IMR-90 (cell line): ENCODE data around the gene RGPD4. TPM values are rescaled to one million over a fixed set of nuclear protein-coding genes. Genes with fewer than 3 reads are reported as not detected.

ENCODE experiments used
- ATAC-seq: fragments of 200-7000 bp; cut with Tn5 transposase; 2 replicates; pipeline ENCODE4 v1.9.1; 2020; ENCODE audit warnings: low read depth, mild to moderate bottlenecking, moderate library complexity
- BruUV-seq: library from RNA; stranded (reverse); fragments of 400-500 nt; replicated peaks from 2 replicates; lab custom pipeline; 2021; lab: Mats Ljungman, UMichigan
- CTCF ChIA-PET: fragments of 300-600 bp; formaldehyde crosslinking; extraction: SDS; loops from one replicate; lab custom pipeline; 2021; ENCODE audit warnings: antibody characterized with exemption; lab: Yijun Ruan, JAX
- POLR2A ChIA-PET: fragments of 300-600 bp; sonication (Branson Sonifier 250); formaldehyde crosslinking; loops from one replicate; lab custom pipeline; 2022; ENCODE audit warnings: antibody characterized with exemption; ENCODE audit not compliant: unreplicated experiment; lab: Charles Lee
- DNase-seq: peaks from one replicate; pipeline ENCODE4 v3.0.0; 2013
- H2AFZ ChIP-seq: replicated peaks from 2 replicates; pipeline ENCODE3; 2013; ENCODE audit warnings: low read length, mild to moderate bottlenecking; ENCODE audit not compliant: poor library complexity
- H2AK5ac ChIP-seq: 2 replicates; pipeline ENCODE4 v1.6.1; 2013; ENCODE audit warnings: low read depth, low read length, inconsistent platforms
- H2AK9ac ChIP-seq: replicated peaks from 2 replicates; pipeline ENCODE3; 2013; ENCODE audit warnings: mild to moderate bottlenecking, low read depth, low read length, moderate library complexity; ENCODE audit not compliant: poor library complexity
- H2BK120ac ChIP-seq: 2 replicates; pipeline ENCODE4 v1.6.1; 2013; ENCODE audit warnings: low read depth, low read length, inconsistent platforms
- H2BK15ac ChIP-seq: 3 replicates; pipeline ENCODE4 v1.6.1; 2013; ENCODE audit warnings: low read depth, low read length, inconsistent platforms
- H2BK20ac ChIP-seq: 2 replicates; pipeline ENCODE4 v1.6.1; 2013; ENCODE audit warnings: low read depth, mild to moderate bottlenecking, inconsistent platforms, low read length, moderate library complexity
- H2BK5ac ChIP-seq: 2 replicates; pipeline ENCODE4 v1.6.1; 2013; ENCODE audit warnings: mild to moderate bottlenecking, low read depth, low read length, inconsistent platforms; ENCODE audit not compliant: poor library complexity, severe bottlenecking
- H3K14ac ChIP-seq: replicated peaks from 2 replicates; pipeline ENCODE4 v1.6.1; 2013; ENCODE audit warnings: low read depth, low read length, inconsistent platforms
- H3K18ac ChIP-seq: 2 replicates; pipeline ENCODE4 v1.6.1; 2013; ENCODE audit warnings: low read depth, low read length, control low read depth
- H3K23ac ChIP-seq: 2 replicates; pipeline ENCODE4 v1.6.1; 2013; ENCODE audit warnings: low read depth, low read length, inconsistent platforms
- H3K27ac ChIP-seq: 2 replicates; pipeline ENCODE4 v1.5.1; 2013; ENCODE audit warnings: mild to moderate bottlenecking, control low read depth, low read length; ENCODE audit not compliant: insufficient read depth
- H3K27me3 ChIP-seq: 2 replicates; pipeline ENCODE4 v1.6.1; 2013; ENCODE audit warnings: low read length; ENCODE audit not compliant: control insufficient read depth, insufficient read depth
- H3K36me3 ChIP-seq: 2 replicates; pipeline ENCODE4 v1.6.1; 2013; ENCODE audit warnings: low read length, mixed read lengths; ENCODE audit not compliant: control insufficient read depth, insufficient read depth
- H3K4ac ChIP-seq: 2 replicates; pipeline ENCODE4 v1.6.1; 2013; ENCODE audit warnings: low read depth, low read length, inconsistent platforms
- H3K4me1 ChIP-seq: 2 replicates; pipeline ENCODE4 v1.6.1; 2013; ENCODE audit warnings: low read length, mixed read lengths; ENCODE audit not compliant: control insufficient read depth, insufficient read depth
- H3K4me2 ChIP-seq: 2 replicates; pipeline ENCODE4 v1.6.1; 2013; ENCODE audit warnings: low read depth, mild to moderate bottlenecking, control low read depth, low read length, moderate library complexity
- H3K4me3 ChIP-seq: 2 replicates; pipeline ENCODE4 v1.5.1; 2013; ENCODE audit warnings: low read depth, mild to moderate bottlenecking, control low read depth, low read length, moderate library complexity; ENCODE audit not compliant: insufficient read depth
- H3K56ac ChIP-seq: 2 replicates; pipeline ENCODE4 v1.6.1; 2013; ENCODE audit warnings: low read length, inconsistent platforms; ENCODE audit not compliant: insufficient read depth; ENCODE audit errors: extremely low read depth
- H3K79me1 ChIP-seq, 2 experiments: 2 replicates each; pipeline ENCODE4 v1.6.1; 2013; ENCODE audit warnings: low read length in 2 of 2, inconsistent platforms in 1 of 2, low read depth in 1 of 2
- H3K9ac ChIP-seq: 2 replicates; pipeline ENCODE4 v1.6.1; 2013; ENCODE audit warnings: low read depth, low read length, control low read depth
- H3K9me1 ChIP-seq: 2 replicates; pipeline ENCODE4 v1.6.1; 2013; ENCODE audit warnings: low read length, inconsistent platforms; ENCODE audit not compliant: insufficient read depth
- H3K9me3 ChIP-seq: 2 replicates; pipeline ENCODE4 v1.6.1; 2013; ENCODE audit warnings: low read length; ENCODE audit not compliant: control insufficient read depth, insufficient read depth
- H4K20me1 ChIP-seq: 2 replicates; pipeline ENCODE4 v1.6.1; 2013; ENCODE audit warnings: low read length, inconsistent platforms; ENCODE audit not compliant: insufficient read depth
- H4K5ac ChIP-seq: 2 replicates; pipeline ENCODE4 v1.6.1; 2013; ENCODE audit warnings: mild to moderate bottlenecking, low read depth, low read length, control low read depth
- H4K8ac ChIP-seq, 2 experiments: 2 replicates each; pipeline ENCODE4 v1.6.1; 2013; ENCODE audit warnings: low read depth in 2 of 2, low read length in 2 of 2, control low read depth in 1 of 2, inconsistent platforms in 1 of 2
- H4K91ac ChIP-seq: 2 replicates; pipeline ENCODE4 v1.6.1; 2013; ENCODE audit warnings: low read depth, low read length, inconsistent platforms; ENCODE audit not compliant: insufficient read depth
- CHD1 ChIP-seq: IDR thresholded peaks from 2 replicates; pipeline ENCODE4 v1.6.1; 2012; ENCODE audit warnings: low read depth, low read length, improper control_type of control experiment
- CTCF ChIP-seq: conservative IDR thresholded peaks from 2 replicates; pipeline ENCODE4 v1.5.1; 2012; ENCODE audit warnings: mild to moderate bottlenecking, low read depth, low read length, improper control_type of control experiment
- ELK1 ChIP-seq: fragments of 150-350 bp; IDR thresholded peaks from 2 replicates; pipeline ENCODE4 v1.6.1; 2016; ENCODE audit warnings: low read depth, mild to moderate bottlenecking, low read length, moderate library complexity, borderline replicate concordance
- FOS ChIP-seq: fragments of 150-350 bp; IDR thresholded peaks from 2 replicates; pipeline ENCODE4 v1.6.1; 2016; ENCODE audit warnings: low read depth, low read length
- MAFK ChIP-seq: IDR thresholded peaks from 2 replicates; pipeline ENCODE4 v1.6.1; 2012; ENCODE audit warnings: low read depth, low read length, improper control_type of control experiment
- MXI1 ChIP-seq: IDR thresholded peaks from 2 replicates; pipeline ENCODE4 v1.6.1; 2012; ENCODE audit warnings: low read depth, mild to moderate bottlenecking, low read length, moderate library complexity, borderline replicate concordance
- POLR2A ChIP-seq: IDR thresholded peaks from 2 replicates; pipeline ENCODE4 v1.6.1; 2012; ENCODE audit warnings: mild to moderate bottlenecking, low read depth, low read length
- RAD21 ChIP-seq: IDR thresholded peaks from 2 replicates; pipeline ENCODE4 v1.6.1; 2012; ENCODE audit warnings: low read length, improper control_type of control experiment
- RCOR1 ChIP-seq: IDR thresholded peaks from 2 replicates; pipeline ENCODE4 v1.6.1; 2012; ENCODE audit warnings: mild to moderate bottlenecking, low read length, improper control_type of control experiment; ENCODE audit not compliant: insufficient replicate concordance
- SMC3 ChIP-seq: fragments of 150-350 bp; IDR thresholded peaks from 2 replicates; pipeline ENCODE4 v1.6.1; 2016; ENCODE audit warnings: low read depth, mild to moderate bottlenecking, antibody characterized with exemption, low read length, moderate library complexity
- WGBS, 2 experiments: methylation state at CpG; one replicate each; pipeline versions ENCODE4 v1.1.5 to v1.1.7; 2013; ENCODE audit warnings: missing lambda C conversion rate in 2 of 2; ENCODE audit not compliant: insufficient read length in 1 of 2; ENCODE audit errors: extremely low coverage in 2 of 2; 5-methylcytosine and 5-hydroxymethylcytosine counted together
- dilution Hi-C: fragments of 300-500 bp; cut with HindIII; formaldehyde crosslinking; loops from one replicate; pipeline ENCODE4 v1.14.3; 2018; ENCODE audit warnings: low sequenced_read_pairs; ENCODE audit not compliant: unreplicated experiment
- in situ Hi-C: fragments of 300-500 bp; cut with MboI; formaldehyde crosslinking; loops from 3 replicates; pipeline ENCODE4 v1.14.3; 2019; ENCODE audit warnings: low sequenced_read_pairs, inconsistent platforms, mixed read lengths
- intact Hi-C: fragments of 100-400 bp; cut with micrococcal nuclease; formaldehyde crosslinking; loops from 2 replicates; pipeline ENCODE4 v1.10.0; 2022
- polyA plus RNA-seq, 3 experiments: library from polyadenylated mRNA; depleted of rRNA; stranded (reverse); fragments of >200 nt; gene quantifications; 2 replicates each; pipeline ENCODE4 v1.2.3, GENCODE V29; 2012; ENCODE audit warnings: low replicate concordance in 1 of 3
- total RNA-seq: library from RNA; depleted of rRNA; stranded (reverse); fragments of >200 nt; gene quantifications from 2 replicates; pipeline ENCODE4 v1.2.3, GENCODE V29; 2012

RGPD4 gene
- total and polyA plus RNA-seq, 2 of the 4 experiments (the other 2 are of a cell fraction): not detected

- ChIA-PET POLR2A (no interaction called here), CTCF (no interaction called here)
- Histone ChIP-seq H3K18ac (no peak overlapping the region), H3K27ac (no peak overlapping the region), H3K9me3 (peaks cover 1% of the 10 kb centered on the region; the same call in 1 of the 2 replicates), H2AK9ac (no peak overlapping the region), H3K9me1 (no peaks in the 10 kb centered on the region), H3K4me1 (no peaks in the 10 kb centered on the region), H2BK15ac (no peak overlapping the region), H3K4ac (no peak overlapping the region), H2AK5ac (no peak overlapping the region), H3K23ac (no peak overlapping the region), H2BK120ac (no peak overlapping the region), H4K91ac (no peak overlapping the region), H3K27me3 (no peaks in the 10 kb centered on the region), H2BK20ac (no peak overlapping the region), H2BK5ac (no peak overlapping the region), H3K4me2 (no peak overlapping the region), H4K8ac (no peak overlapping the region), H3K9ac (no peak overlapping the region), H3K36me3 (no peaks in the 10 kb centered on the region), H3K14ac (no peak overlapping the region), H3K56ac (no peak overlapping the region), H4K20me1 (no peaks in the 10 kb centered on the region), H3K79me1 (no peaks in the 10 kb centered on the region), H2AFZ (no peak overlapping the region), H3K4me3 (no peak overlapping the region), H4K5ac (no peak overlapping the region)
- WGBS, 2 experiments: no CpG with 5 or more reads among the region's 2 CpGs
- BruUV-seq: no TSS peak
- in situ Hi-C loops (no loop called here), intact Hi-C loops (no loop called here), dilution Hi-C loops (no loop called here)
- DNase-seq: no peak
- TF ChIP-seq MXI1 (no peak), ELK1 (no peak), FOS (no peak), RAD21 (no peak), MAFK (no peak), RCOR1 (no peak), CHD1 (no peak), SMC3 (no peak), POLR2A (no peak), CTCF (no peak)
- ATAC-seq: no peak
Measured at GRCh38 chr2:107777974-107778373, 48.7 kb upstream of the RGPD4 start.
